Measurements from ENCODE around the gene SRSF1. TPM values are rescaled to one million over a fixed set of nuclear protein-coding genes. Genes with fewer than 3 reads are reported as not detected.

The SRSF1 gene
- total and polyA plus RNA-seq, 2 experiments from 2014 or later = 107 to 175 TPM

DNA sequence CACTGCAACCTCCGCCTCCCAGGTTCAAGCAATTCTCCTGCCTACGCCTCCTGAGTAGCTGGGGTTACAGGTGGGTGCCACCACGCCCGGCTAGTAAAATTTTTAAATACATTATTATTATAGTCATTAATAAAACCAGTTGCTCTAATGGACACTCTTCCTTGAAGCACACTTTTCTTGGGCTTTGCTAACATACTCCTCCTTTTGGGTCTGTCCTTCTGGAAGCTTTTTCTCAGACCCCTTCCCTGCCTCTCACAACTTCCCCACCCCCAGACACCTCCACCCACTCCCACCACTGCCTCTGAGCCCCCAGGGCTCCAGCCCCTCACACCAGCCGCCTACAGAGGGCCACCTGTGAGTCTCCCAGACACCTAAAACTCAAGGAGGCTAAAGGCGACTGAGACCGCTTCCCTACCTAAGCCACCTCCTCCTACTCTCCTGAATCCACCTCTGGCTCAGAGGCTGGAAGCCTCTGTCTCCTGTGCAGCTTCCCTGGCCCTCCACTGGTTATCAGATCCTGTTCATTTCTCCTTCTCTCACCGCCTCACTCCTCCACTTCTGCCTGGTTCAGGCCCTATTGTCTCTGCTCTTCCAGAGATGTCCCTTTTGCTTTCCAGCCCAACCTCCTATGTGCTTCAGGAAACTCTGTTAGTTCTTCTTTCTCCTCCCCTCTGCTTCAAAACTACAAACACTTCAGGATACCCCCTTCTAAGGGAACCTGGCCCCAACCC lies 49.8 kb downstream of the SRSF1 start:
- no peak overlapping the region for H3K4me3 ChIP-seq
- peak; percentile 2 for DNase-seq (ENCODE audit: low spot score)
- WGBS (ENCODE audit: low lambda C conversion rate, missing lambda C conversion rate) = 91% methylated on average over 8 of the region's 8 CpGs

DNA sequence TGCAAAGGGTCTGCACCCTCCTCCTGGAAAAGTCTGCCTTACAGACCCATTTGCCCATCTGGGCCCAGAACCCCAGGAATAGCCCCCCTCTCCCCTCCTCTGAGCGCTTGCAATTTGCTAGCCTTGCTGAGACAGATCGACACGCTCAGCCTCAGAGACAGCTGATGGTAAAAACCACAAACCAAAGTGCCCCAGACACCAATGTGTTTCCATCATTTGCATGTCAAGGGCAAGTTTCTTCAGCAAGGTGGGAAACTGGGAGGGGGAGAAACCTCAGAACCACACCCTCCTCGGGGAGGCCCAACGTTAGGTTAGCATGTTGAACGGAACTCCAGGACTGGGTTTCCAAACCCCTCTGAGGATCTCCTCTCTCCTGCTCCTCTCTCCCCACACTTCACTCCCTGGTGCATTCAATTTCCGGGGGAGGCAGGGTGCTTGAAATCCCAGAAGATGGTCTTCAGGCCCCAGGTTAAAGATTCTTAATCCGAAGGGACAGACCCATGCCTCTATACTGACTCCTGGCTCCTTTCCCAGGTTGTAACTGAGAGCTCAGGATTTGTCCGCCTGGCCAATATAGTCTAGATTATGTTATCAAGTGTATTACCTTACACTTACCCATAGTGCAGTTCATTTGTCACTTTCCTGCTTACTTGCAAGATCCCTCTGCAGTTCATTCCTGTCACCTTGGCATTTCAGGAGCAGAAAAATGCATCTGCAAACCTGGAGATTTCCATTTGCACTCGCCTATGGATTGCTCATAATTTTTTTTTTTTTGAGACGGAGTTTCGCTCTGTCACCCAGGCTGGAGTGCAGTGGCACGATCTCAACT lies 50.5 kb downstream of the SRSF1 start:
- Histone ChIP-seq H3K27ac (no peak overlapping the region), H3K4me1 (ENCODE audit: insufficient read depth) (peaks cover 32% of the 10 kb centered on the region), H3K9me2 (replicated peaks; ENCODE audit: insufficient read depth) (no peaks in the 10 kb centered on the region), H3K4me3 (no peak overlapping the region), H3K4me2 (peak overlapping the region; percentile 99), H3K36me3 (replicated peaks; ENCODE audit: insufficient read depth, low read depth) (no peaks in the 10 kb centered on the region), H2AFZ (no peak overlapping the region), H3K27me3 (no peaks in the 10 kb centered on the region), H3K79me2 (peaks cover 22% of the 10 kb centered on the region), H3K9me3 (ENCODE audit: low read depth) (no peaks in the 10 kb centered on the region), H4K20me1 (ENCODE audit: insufficient read depth, poor library complexity, severe bottlenecking) (no peaks in the 10 kb centered on the region)
- WGBS (ENCODE audit: low lambda C conversion rate, missing lambda C conversion rate) = 50% methylated on average over 13 of the region's 13 CpGs
- no peak for DNase-seq (ENCODE audit: low spot score)
- TF ChIP-seq, protein P1, sequence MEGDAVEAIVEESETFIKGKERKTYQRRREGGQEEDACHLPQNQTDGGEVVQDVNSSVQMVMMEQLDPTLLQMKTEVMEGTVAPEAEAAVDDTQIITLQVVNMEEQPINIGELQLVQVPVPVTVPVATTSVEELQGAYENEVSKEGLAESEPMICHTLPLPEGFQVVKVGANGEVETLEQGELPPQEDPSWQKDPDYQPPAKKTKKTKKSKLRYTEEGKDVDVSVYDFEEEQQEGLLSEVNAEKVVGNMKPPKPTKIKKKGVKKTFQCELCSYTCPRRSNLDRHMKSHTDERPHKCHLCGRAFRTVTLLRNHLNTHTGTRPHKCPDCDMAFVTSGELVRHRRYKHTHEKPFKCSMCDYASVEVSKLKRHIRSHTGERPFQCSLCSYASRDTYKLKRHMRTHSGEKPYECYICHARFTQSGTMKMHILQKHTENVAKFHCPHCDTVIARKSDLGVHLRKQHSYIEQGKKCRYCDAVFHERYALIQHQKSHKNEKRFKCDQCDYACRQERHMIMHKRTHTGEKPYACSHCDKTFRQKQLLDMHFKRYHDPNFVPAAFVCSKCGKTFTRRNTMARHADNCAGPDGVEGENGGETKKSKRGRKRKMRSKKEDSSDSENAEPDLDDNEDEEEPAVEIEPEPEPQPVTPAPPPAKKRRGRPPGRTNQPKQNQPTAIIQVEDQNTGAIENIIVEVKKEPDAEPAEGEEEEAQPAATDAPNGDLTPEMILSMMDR (IDR thresholded peaks at IDR 0.05; ENCODE audit: poor library complexity) = no peak
- TF ChIP-seq EZH2 (IDR thresholded peaks at IDR 0.05; ENCODE audit: borderline replicate concordance) (no peak), EZH2phosphoT487 (IDR thresholded peaks at IDR 0.05; ENCODE audit: low read depth, severe bottlenecking, unreplicated experiment) (no peak)

More for the DNA sequence above, 49.8 kb downstream of the SRSF1 start:
- H3K9me2 ChIP-seq (replicated peaks; ENCODE audit: insufficient read depth) = no peaks in the 10 kb centered on the region
- H3K27me3 ChIP-seq = no peaks in the 10 kb centered on the region
- no peak overlapping the region for H2AFZ ChIP-seq
- H3K4me1 ChIP-seq (ENCODE audit: insufficient read depth) = peaks cover 25% of the 10 kb centered on the region
- H3K79me2 ChIP-seq = peaks cover 19% of the 10 kb centered on the region
- H3K36me3 ChIP-seq (replicated peaks; ENCODE audit: insufficient read depth, low read depth) = no peaks in the 10 kb centered on the region
- H3K9me3 ChIP-seq (ENCODE audit: low read depth) = no peaks in the 10 kb centered on the region
- H4K20me1 ChIP-seq (ENCODE audit: insufficient read depth, poor library complexity, severe bottlenecking) = no peaks in the 10 kb centered on the region
- no peak for TF ChIP-seq EZH2phosphoT487 (IDR thresholded peaks at IDR 0.05; ENCODE audit: low read depth, severe bottlenecking, unreplicated experiment)
- no peak overlapping the region for H3K4me2 ChIP-seq
- H3K27ac ChIP-seq = no peak overlapping the region

GRCh38 chr17:57955183-57955931 lies 51.7 kb downstream of the SRSF1 start, which contains the start of gene CUEDC1:
CUEDC1 (minus strand) TSS chr17:57955412; CDS start chr17:57885564, 69,848 bp downstream.
- TF ChIP-seq EZH2phosphoT487 (IDR thresholded peaks at IDR 0.05; ENCODE audit: low read depth, severe bottlenecking, unreplicated experiment) (no peak), EZH2 (IDR thresholded peaks at IDR 0.05; ENCODE audit: borderline replicate concordance) (no peak)
- TF ChIP-seq, protein P1 (IDR thresholded peaks at IDR 0.05; ENCODE audit: poor library complexity) = no peak
- Histone ChIP-seq H3K4me2 (peak within 1 kb of the TSS; percentile 99), H3K4me3 (peak within 1 kb of the TSS; percentile 85), H3K27ac (peak within 1 kb of the TSS; percentile 89), H2AFZ (peak within 1 kb of the TSS; percentile 89), H4K20me1 (ENCODE audit: insufficient read depth, poor library complexity, severe bottlenecking) (no peaks in the 10 kb centered on the region), H3K27me3 (no peaks in the 10 kb centered on the region), H3K36me3 (replicated peaks; ENCODE audit: insufficient read depth, low read depth) (no peaks in the 10 kb centered on the region), H3K9me2 (replicated peaks; ENCODE audit: insufficient read depth) (no peaks in the 10 kb centered on the region), H3K4me1 (ENCODE audit: insufficient read depth) (peaks cover 33% of the 10 kb centered on the region), H3K9me3 (ENCODE audit: low read depth) (no peaks in the 10 kb centered on the region), H3K79me2 (peaks cover 31% of the 10 kb centered on the region)
- peak; percentile 91 for DNase-seq (ENCODE audit: low spot score)
- 1% methylated on average over 27 of the region's 79 CpGs for WGBS (ENCODE audit: low lambda C conversion rate, missing lambda C conversion rate)
